ENCODE results near the gene LYRM9. TPM values are rescaled to one million over a fixed set of nuclear protein-coding genes. Genes with fewer than 3 reads are reported as not detected.

The LYRM9 gene
- total RNA-seq, 1 donor from 2014 or later, result 16.0 TPM

Other genes starting within 250 kb of the LYRM9 start
- 26.6 and 39.7 TPM in 2 replicates for gene NOS2, start 92.8 kb downstream of the LYRM9 start, total RNA-seq (ENCODE audit: low replicate concordance)
- 50.1 and 61.7 TPM in 2 replicates for gene NLK, start 149.3 kb upstream of the LYRM9 start, total RNA-seq (ENCODE audit: low replicate concordance)